HPDE6-E6E7 (cell line): ENCODE data around the gene KRTDAP.

Experiments
- DNase-seq: peaks from one replicate; pipeline ENCODE4 v3.0.0; 2011; ENCODE audit warnings: missing footprints; ENCODE audit errors: extremely low spot score

The KRTDAP gene

DNA sequence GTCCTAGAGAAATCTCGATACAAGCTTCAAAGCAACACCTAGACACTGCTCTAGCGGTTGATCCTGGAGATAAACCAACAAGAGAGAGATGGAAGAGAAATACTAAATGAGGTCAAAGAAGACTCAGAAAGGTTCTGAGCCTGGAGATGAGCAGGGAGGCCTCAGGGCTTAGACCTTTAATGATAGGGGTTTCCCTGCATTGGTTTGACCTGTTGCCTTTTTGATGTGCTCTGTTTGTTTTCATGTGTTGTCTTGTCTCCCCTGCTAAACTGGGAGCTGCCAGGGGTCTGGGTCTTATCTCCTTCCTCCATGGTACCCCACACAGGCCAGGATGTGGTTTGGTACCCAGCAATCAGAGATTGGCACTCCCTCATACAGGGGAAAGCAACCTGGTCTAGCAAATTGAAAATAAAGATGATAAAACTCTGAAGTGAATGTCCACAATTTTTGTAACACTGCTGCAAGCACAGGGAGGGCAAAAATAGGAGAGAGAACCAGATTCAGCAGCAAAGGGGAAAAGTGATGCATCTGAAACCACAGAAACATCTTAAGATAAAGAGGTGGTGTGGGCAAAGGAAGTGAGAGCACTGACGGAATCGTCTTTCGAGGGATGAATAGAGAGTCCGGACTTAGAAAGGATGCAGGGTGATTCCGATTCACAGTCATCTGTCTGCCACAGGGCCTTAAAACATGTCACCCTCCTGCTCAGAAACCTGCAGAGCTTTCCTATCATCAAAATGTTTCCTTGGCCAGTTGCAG is 38.7 kb downstream of the KRTDAP start:
- DNase-seq: no peak

DNA sequence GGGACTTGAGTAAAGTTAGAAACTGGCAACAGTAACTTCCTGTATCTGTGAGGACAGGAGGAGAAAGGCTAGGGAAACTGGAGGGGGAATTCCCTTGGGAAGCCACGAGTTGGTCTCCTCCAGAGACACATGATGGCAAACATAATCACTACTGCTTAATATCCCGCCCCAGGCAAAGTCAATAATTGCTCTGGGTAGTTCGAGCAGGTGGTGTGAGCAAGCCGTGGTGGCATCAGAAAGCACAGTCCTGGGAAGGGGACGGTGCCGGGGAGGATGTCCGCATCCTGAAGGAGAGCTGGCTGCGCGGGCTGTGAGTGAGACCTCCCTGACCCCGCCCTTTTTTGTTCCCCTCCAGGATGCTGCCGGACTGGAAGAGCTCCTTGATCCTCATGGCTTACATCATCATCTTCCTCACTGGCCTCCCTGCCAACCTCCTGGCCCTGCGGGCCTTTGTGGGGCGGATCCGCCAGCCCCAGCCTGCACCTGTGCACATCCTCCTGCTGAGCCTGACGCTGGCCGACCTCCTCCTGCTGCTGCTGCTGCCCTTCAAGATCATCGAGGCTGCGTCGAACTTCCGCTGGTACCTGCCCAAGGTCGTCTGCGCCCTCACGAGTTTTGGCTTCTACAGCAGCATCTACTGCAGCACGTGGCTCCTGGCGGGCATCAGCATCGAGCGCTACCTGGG is 40.8 kb downstream of the KRTDAP start:
- no peak for DNase-seq

- DNase-seq: no peak
Observed at GRCh38 chr19:35447606-35448469, 42.4 kb downstream of the KRTDAP start, which contains the start of gene FFAR2. TSS of gene FFAR2 (plus strand) at chr19:35448257. CDS start at chr19:35449715, 1,458 bp downstream.

DNA sequence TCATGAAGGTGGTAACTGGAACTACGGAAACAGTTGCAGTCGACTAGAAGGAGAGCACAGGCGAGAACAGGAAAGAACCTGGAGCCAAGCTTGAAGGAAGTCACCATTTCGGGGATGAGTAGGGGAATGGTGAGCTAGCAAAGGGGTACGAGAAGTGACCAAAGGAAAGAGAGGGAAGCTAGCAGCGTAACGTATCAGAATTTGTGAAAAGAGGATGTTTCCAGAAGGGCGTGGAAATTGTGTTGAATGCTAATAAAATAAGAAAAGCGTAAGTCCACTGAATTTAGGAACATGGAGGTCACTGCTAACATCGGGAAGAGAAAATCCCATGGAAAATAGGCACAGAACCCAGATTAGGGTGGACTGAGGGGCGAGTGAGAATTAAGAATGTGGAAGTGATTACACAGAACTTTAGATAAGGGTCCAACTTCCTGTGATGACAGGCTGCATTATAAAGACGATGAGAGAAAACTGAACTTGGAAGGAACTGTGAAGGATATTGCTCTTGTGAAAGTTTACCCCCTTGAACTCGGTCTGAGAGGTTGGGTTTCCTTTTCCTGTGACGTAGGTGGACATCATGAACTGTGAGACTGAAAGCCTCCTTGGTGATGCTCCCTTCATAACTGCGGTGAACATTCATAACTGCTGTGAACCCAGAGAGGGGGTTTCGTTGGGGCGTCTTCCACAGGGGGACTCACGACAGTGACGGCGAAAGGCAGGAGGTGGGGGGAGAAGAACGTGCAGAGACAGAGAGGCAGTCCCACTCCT is 44.3 kb downstream of the KRTDAP start:
- no peak for DNase-seq

GRCh38 chr19:35444735-35445134 is 45.5 kb downstream of the KRTDAP start:
- no peak for DNase-seq

- no peak for DNase-seq
Observed at GRCh38 chr19:35442091-35442490, 48.2 kb downstream of the KRTDAP start.

GRCh38 chr19:35439921-35440320 is 50.3 kb downstream of the KRTDAP start:
- DNase-seq: no peak

DNA sequence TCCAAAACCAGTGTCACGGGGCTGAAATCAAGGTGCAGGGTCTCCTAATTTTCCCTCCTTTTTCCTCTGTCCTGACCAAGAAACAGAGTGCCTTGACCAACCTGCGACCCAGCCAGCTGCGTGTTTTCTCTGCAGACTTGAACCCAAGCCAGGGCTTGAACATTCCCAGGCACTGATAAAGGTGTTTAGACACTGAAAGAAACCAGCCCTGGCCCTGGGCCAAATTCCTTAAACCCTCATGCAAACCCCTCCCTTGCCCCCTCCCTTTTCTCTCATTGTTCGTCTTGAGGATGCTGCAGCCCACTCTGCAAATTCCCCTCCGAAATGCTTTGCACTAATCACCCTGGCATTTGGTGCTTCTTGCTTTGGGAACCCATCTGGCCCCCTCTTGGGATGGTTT is 51.7 kb downstream of the KRTDAP start:
- no peak for DNase-seq

DNA sequence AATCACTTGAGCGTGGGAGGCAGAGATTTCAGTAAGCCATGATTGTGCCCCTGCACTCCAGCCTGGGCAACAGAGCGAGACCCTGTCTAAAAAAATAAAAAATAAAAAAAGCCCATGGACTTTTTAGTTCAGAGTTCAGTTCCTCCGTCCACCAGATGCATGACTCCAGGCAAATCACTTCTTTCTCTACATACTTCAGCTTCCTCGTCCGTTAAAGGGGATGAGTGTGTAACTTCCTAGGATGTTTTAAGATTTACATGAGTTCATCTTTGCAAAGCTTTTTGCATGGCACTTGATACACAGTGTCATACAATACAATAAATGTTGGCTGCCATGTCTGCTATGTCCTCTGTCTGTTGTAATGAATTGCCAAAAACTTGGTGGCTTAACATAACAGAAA is 52.2 kb downstream of the KRTDAP start:
- no peak for DNase-seq

GRCh38 chr19:35437406-35437951 is 52.8 kb downstream of the KRTDAP start:
- DNase-seq: no peak
